Esophagus muscularis mucosa (tissue), 4 donors: ENCODE measurements around the gene GPBAR1. TPM values are rescaled to one million over a fixed set of nuclear protein-coding genes. Genes with fewer than 3 reads are reported as not detected.

Experiments
- DNase-seq: peaks from one replicate; pipeline ENCODE4 v3.0.0-alpha.2; 2017; ENCODE audit errors: extremely low spot score
- H3K27ac ChIP-seq, 4 donors: fragments of 200-600 bp; sonication (generic); replicated peaks in 1 of 4; 1 replicate in 3 of 4; 2 replicates in 1 of 4; pipeline ENCODE4 v1.5.1; 2016 to 2019; ENCODE audit warnings: mild to moderate bottlenecking in 1 of 4
- H3K27me3 ChIP-seq, 4 donors: fragments of 200-600 bp; sonication (generic); one replicate each; pipeline versions ENCODE4 v1.5.1 to v1.6.0; 2016 to 2019
- H3K36me3 ChIP-seq, 4 donors: fragments of 200-600 bp; sonication (generic); one replicate each; pipeline ENCODE4 v1.5.1; 2016 to 2019
- H3K4me1 ChIP-seq, 4 donors: fragments of 200-600 bp; sonication (generic); one replicate each; pipeline ENCODE4 v1.5.1; 2016 to 2019
- H3K4me3 ChIP-seq, 4 donors: fragments of 200-600 bp; sonication (generic); 1 replicate in 2 of 4; 2 replicates in 2 of 4; pipeline ENCODE4 v1.5.1; 2016 to 2019; ENCODE audit warnings: mild to moderate bottlenecking in 4 of 4, moderate library complexity in 1 of 4
- H3K9me3 ChIP-seq, 4 donors: fragments of 200-600 bp; sonication (generic); 1 replicate in 3 of 4; 2 replicates in 1 of 4; pipeline ENCODE4 v1.5.1; 2016 to 2019
- CTCF ChIP-seq, 3 experiments: fragments of 200-600 bp in 2 of 3; fragments of 450-650 bp in 1 of 3; sonication (generic) in 2 of 3; IDR thresholded peaks; one replicate each; pipeline ENCODE4 v1.5.1; 2017 to 2019; ENCODE audit warnings: antibody characterized with exemption in 3 of 3, mild to moderate bottlenecking in 2 of 3, moderate library complexity in 1 of 3
- EP300 ChIP-seq: sonication (generic); formaldehyde crosslinking; IDR thresholded peaks from one replicate; pipeline ENCODE4 v1.6.1; 2017; ENCODE audit warnings: antibody characterized with exemption
- POLR2A ChIP-seq: fragments of 450-650 bp; IDR thresholded peaks from one replicate; pipeline ENCODE4 v1.6.1; 2017; ENCODE audit warnings: antibody characterized with exemption, moderate library complexity, mild to moderate bottlenecking, low read depth
- POLR2AphosphoS5 ChIP-seq, 2 donors: sonication (generic); formaldehyde crosslinking; IDR thresholded peaks; one replicate each; pipeline ENCODE4 v1.6.1; 2017; ENCODE audit warnings: antibody characterized with exemption in 2 of 2
- WGBS: methylation state at CpG from one replicate; pipeline ENCODE4 v1.1.5; 2018; 5-methylcytosine and 5-hydroxymethylcytosine counted together
- intact Hi-C: fragments of 100-400 bp; cut with DNase I; formaldehyde crosslinking; loops from one replicate; pipeline ENCODE4 v1.15.1; 2023
- total RNA-seq, 4 donors: library from RNA; depleted of rRNA; stranded (reverse); fragments of >200 nt; gene quantifications; one replicate each; pipeline versions ENCODE4 v1.1.0 to v1.2.1, GENCODE V29; 2016

Gene GPBAR1
- total RNA-seq, 4 donors from 2014 or later: 0.42 to 4.5 (median 3.9) TPM

DNA sequence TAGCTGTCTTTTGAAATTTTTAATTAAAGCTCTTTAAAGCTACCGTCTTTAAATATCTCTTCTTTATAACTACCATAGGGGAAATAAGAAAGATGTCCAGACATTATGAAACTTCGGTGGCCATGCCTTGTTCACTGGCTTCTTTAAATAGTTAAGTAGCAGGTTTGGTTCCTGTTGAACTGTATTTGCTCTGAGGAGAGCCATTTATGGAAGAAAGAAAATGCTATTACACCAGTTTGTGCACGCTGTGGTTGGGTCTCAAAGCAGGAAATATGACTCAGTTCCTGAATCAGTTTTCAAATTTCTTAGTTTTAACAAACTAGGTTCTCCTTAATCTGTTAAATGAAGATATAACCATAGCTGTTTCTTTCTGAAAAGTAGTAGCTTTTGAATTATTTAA, 31.6 kb upstream of the GPBAR1 start:
- WGBS: 28% methylated on average over 3 of the region's 3 CpGs
- peaks cover 29 to 57% (median 43%) of the 10 kb centered on the region in 4 donors for H3K4me1 ChIP-seq
- TF ChIP-seq POLR2A: no peak
- TF ChIP-seq CTCF (IDR thresholded peaks at IDR 0.05): no peak
- no peak for TF ChIP-seq POLR2AphosphoS5 (IDR thresholded peaks at IDR 0.05)
- no peak for TF ChIP-seq EP300
- intact Hi-C loops: no loop called here
- no peak overlapping the region for H3K4me3 ChIP-seq
- peak overlapping the region; percentile 60 to 66 (median 60) for H3K27ac ChIP-seq
- H3K36me3 ChIP-seq: peaks cover 35 to 94% (median 73%) of the 10 kb centered on the region in 4 donors
- no peak for DNase-seq
- no peaks in the 10 kb centered on the region for H3K27me3 ChIP-seq
- H3K9me3 ChIP-seq: no peaks in the 10 kb centered on the region

DNA sequence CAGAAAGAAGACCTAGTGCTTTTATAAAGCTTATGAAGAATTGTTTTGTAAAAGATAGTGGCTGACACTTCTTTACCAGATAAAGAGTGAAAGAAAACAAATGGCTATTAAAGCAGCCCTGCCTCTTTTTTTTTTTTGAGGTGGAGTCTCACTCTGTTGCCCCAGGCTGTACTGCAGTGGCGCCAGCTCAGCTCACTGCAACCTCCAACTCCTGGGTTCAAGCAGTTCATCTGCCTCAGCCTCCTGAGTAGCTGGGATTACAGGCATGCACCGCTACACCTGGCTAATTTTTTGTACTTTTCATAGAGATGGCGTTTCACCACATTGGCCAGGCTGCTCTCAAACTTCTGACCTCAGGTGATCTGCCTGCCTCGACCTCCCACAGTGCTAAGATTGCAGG, 31.0 kb upstream of the GPBAR1 start:
- no peaks in the 10 kb centered on the region for H3K9me3 ChIP-seq
- H3K36me3 ChIP-seq: peaks cover 41 to 94% (median 76%) of the 10 kb centered on the region in 4 donors
- intact Hi-C loops: no loop called here
- H3K27me3 ChIP-seq: no peaks in the 10 kb centered on the region
- H3K27ac ChIP-seq: peak overlapping the region; percentile 49 to 66 (median 60)
- no peak for DNase-seq
- 80% methylated on average over 4 of the region's 4 CpGs for WGBS
- no peak overlapping the region for H3K4me3 ChIP-seq
- peaks cover 29 to 52% (median 42%) of the 10 kb centered on the region in 4 donors for H3K4me1 ChIP-seq
- TF ChIP-seq POLR2AphosphoS5 (IDR thresholded peaks at IDR 0.05) (no peak), CTCF (IDR thresholded peaks at IDR 0.05) (no peak), POLR2A (no peak), EP300 (no peak)

DNA sequence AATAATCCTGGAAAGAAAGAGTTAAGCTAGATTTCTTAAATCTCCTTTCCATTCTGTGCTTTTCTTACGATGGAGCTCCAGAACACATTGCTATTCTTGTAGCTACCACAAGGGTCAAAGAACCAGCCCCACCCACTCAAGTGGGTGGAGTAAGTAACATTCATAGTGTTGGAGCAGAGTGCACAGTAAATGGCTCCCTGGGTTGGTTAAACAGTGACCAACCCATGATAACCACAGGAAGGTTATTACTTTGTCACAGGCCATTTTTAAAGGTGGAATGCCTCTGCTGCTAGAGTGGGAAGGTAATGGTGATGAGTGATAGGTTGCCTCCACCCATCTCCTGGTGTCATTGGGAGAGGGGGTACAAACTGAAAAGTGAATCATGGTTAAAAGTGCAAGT, 29.9 kb upstream of the GPBAR1 start:
- H3K27ac ChIP-seq: peak overlapping the region in 1 of 4 donors; percentile 61
- 0% methylated on average over 1 of the region's 1 CpG for WGBS
- peaks cover 51 to 100% (median 79%) of the 10 kb centered on the region in 4 donors for H3K36me3 ChIP-seq

DNA sequence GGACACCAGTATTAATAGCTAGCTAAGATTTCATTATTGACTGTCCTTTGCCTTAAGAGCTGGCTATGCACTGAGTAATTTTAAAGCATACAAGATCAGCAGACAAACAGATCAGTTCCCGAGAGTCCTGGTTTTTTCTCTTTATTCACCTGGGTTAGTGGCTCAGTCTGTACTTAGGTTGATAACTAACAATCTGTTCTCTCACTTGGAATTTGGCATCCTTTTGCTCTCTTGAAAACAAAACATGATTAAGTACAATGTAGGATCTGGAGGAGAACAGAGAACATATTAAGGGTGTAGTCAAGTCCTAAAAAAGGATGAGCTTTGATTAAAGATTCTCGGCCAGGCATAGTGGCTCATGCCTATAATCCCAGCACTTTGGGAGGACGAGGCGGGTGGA, 27.3 kb upstream of the GPBAR1 start:
- Histone ChIP-seq H3K4me1 (peaks cover 25 to 40% (median 32%) of the 10 kb centered on the region in 4 donors), H3K4me3 (no peak overlapping the region), H3K27me3 (no peaks in the 10 kb centered on the region), H3K36me3 (peaks cover 59 to 97% (median 82%) of the 10 kb centered on the region in 4 donors), H3K27ac (no peak overlapping the region), H3K9me3 (no peaks in the 10 kb centered on the region)
- WGBS: 69% methylated on average over 4 of the region's 4 CpGs
- intact Hi-C loops: no loop called here
- no peak for TF ChIP-seq CTCF (IDR thresholded peaks at IDR 0.05)
- DNase-seq: no peak

More for the DNA sequence above, 29.9 kb upstream of the GPBAR1 start:
- intact Hi-C loops: no loop called here
- H3K9me3 ChIP-seq: no peaks in the 10 kb centered on the region
- peaks cover 29 to 50% (median 39%) of the 10 kb centered on the region in 4 donors for H3K4me1 ChIP-seq
- no peak overlapping the region for H3K4me3 ChIP-seq
- DNase-seq: no peak
- TF ChIP-seq POLR2A (no peak), CTCF (IDR thresholded peaks at IDR 0.05) (peak in 1 of 3 experiments; percentile 6)
- H3K27me3 ChIP-seq: no peaks in the 10 kb centered on the region

DNA sequence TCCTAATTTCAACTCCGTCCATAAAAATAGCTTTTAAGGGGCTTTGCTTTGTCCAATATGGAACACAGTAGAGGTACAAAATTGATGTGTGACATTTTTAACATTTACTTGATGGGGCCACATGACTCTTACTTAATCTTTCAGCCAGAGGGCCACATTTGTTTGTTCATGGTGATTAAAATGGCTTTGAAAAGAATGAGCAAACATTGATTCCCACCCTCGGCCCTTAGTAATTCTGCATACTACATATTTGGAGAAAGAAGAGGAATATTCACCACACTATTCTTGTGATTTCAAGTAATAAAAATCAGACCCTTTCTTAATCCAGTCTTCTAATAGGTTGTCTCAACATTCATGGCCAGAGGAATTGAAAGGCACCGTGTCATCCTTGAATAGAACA, 26.3 kb upstream of the GPBAR1 start:
- Histone ChIP-seq H3K36me3 (peaks cover 63 to 97% (median 90%) of the 10 kb centered on the region in 4 donors), H3K4me1 (peaks cover 15 to 30% (median 22%) of the 10 kb centered on the region in 4 donors), H3K27ac (no peak overlapping the region), H3K27me3 (no peaks in the 10 kb centered on the region), H3K4me3 (no peak overlapping the region), H3K9me3 (no peaks in the 10 kb centered on the region)
- DNase-seq: no peak
- WGBS: 54% methylated on average over 3 of the region's 3 CpGs
- no peak for TF ChIP-seq POLR2A
- no peak for TF ChIP-seq POLR2AphosphoS5 (IDR thresholded peaks at IDR 0.05)
- no peak for TF ChIP-seq EP300
- no peak for TF ChIP-seq CTCF (IDR thresholded peaks at IDR 0.05)
- intact Hi-C loops: no loop called here
